Ramos (cell line): ENCODE results near the gene CDK8.

Source experiments
- in situ Hi-C: fragments of 300-500 bp; cut with MboI; formaldehyde crosslinking; loops from one replicate; pipeline ENCODE4 v1.14.3; 2022; ENCODE audit warnings: low sequenced_read_pairs; ENCODE audit not compliant: unreplicated experiment

The CDK8 gene

DNA sequence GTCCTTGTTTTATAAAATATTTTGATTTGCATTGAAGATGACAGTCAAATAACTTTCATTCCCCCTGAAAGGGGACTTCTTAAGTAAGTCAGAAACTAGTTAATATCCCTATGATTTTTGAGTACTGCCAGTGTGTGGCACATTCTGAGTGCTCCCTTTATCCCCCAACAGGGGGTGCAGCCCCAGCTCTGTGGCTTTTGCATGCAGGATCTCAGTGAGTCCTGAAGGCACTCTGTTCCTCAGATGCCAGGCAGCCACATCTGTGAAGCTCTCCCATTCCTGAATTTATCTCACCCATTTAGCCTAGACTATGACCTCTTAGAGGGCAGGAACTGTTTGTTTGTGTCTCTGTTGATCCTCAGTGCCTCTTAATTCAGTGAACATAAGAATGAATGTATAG, 123.1 kb downstream of the CDK8 start:
- in situ Hi-C loops: no loop called here

DNA sequence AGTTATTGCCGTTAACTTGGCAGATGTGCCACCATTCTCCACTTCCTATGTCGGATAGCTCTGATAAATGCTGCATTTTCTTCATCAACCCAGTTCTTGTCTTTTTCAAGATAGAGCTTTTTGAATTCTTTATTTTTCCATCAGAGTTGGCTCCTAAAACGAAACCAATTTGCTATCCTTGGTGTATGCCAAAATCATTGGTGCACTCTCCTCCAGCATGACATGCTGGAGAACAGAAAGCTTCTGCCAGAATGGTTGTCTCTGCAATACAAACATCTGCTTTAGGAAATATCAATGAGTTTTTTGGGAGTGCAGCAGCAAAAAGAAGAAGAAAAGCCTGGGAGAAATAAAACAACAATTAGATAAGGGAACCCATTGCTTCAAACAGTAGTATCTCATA, 124.2 kb downstream of the CDK8 start:
- in situ Hi-C loops: no loop called here

DNA sequence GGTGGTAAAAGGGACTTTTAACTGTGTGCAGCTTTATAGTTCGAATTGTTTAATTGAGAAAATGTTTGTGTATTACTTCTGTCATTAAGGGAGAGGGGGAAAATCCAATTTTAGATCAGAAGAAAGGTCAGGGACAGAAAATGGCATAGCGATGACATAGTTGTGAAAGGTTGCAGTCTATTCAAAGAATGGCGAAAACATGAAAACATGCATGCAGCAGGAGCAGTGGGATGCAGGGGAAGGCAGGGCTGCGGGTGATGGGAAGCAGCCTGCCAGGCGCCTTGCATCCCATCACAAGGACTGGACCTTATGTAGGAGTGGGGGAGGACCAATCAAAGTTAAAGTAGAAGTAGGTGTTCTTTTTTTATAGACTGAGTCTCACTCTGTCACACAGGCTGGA, 125.9 kb downstream of the CDK8 start:
- in situ Hi-C loops: no loop called here

DNA sequence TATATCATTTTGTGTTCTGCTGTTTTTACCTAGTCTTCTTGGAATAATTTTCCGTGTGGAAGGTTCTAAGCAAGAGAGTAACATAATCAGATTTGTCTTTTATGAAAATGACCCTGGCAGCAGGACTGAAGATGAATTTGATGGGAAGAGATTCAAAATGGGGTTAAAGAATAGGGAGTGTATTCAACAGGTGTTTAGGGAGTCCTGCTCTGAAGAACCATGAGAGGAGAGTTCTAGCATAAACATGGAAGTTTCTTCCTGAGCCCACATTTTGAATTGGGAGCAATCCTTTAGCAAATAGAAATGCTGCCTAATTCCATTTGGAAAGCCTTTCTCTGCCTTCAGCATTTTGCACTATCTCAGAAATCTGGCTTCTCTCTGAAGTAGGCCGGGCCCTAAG, 127.0 kb downstream of the CDK8 start:
- in situ Hi-C loops: no loop called here

GRCh38 chr13:26382366-26382765, 128.4 kb downstream of the CDK8 start:
- in situ Hi-C loops: no loop called here

DNA sequence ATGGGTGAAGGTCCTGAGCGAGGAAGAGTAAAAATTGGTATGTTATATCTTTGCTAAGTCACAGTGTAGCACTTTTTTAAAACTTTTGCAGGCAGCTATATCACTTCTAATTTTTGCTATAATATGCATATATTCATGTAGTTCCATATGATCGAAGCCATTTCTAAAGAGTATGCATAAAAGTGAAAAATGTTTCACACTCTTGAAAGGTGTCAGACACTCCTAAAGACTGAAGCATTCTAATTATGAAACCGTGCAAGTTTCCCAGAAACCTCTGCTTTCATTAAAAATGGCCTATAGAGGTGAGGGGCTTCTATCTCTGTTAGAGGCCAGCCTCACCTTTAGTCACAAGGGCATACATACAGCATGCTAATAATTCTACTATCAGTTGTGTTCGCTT, 128.9 kb downstream of the CDK8 start:
- in situ Hi-C loops: no loop called here

GRCh38 chr13:26384587-26384986, 130.7 kb downstream of the CDK8 start:
- in situ Hi-C loops: no loop called here

GRCh38 chr13:26386026-26386425, 132.1 kb downstream of the CDK8 start:
- in situ Hi-C loops: no loop called here

DNA sequence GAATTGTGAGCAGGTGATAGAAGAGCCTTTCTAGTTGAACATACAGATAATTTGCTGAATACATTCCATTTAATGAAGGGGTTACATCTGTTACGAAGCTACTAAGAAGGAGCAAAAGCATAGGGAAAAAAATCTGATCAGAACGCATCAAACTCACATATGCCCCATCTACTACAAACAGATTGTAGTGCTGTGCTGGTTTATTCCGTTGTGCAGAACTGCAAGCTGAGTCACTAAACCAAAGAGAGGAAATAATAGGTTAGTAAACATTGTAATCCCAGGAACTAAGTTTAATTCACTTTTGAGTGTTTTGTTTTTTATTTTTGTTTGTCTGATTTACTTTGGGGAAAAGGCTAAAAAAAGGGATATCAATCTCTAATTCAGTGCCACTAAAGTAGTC, 136.3 kb downstream of the CDK8 start:
- in situ Hi-C loops: no loop called here

- in situ Hi-C loops: no loop called here
These were observed 146.6 kb downstream of the CDK8 start for GRCh38 chr13:26400545-26400944.

DNA sequence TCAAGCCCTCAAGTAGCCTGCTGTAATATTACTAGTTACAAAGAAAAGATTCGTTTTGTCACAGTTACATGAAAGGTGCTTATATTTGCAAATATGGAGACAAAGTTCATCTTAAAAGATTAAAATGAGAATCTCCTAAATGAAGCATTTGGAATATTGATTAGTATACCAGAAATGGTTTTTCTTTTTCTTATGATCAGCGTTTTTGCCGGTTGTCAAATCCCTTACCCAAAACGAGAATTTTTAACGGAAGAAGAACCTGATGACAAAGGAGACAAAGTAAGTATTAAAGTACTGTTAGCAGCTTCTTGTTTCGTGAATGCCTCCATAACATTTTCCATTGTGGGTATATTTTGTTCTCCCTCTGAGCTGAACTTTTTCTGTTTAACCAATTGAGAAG, 147.1 kb downstream of the CDK8 start:
- in situ Hi-C loops: no loop called here

DNA sequence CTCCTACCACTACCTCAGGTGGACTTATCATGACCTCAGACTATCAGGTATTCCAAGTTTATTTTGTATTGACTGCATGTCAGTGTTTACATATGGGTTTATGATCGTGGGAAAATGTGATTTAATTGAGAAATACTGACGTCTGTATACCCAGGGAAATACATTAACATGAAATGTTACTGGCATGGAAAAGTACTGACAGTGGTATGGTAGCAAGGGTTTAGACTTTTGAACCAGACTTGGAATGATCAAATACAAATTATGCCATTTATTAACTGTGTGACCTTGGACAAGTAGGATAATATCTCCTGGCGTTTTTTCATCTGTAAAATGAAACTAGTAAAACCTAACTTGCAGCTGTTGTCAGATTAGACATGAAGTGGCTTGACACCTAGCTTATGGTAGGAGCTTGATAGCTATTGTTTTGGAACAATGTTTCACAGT, 147.7 kb downstream of the CDK8 start:
- in situ Hi-C loops: no loop called here

DNA sequence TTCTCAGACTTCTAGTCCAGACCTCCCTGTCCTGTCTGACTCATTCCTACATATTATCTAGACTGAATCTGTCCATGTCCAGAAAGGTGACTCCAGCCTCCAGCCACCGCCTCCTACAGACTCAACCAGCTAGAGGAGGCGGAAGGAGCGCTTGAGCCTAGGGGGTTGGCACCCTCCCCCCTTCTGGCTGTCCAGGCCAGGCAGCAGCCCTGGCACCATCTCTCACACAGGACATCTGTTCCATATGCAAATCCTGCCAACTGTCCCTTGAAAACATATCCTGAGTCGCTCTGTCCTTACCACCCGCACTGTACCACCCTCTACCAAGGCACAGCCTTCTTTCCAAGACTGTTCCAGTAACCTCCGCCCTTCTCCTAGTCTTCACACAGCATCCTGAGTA, 152.9 kb downstream of the CDK8 start:
- in situ Hi-C loops: no loop called here

DNA sequence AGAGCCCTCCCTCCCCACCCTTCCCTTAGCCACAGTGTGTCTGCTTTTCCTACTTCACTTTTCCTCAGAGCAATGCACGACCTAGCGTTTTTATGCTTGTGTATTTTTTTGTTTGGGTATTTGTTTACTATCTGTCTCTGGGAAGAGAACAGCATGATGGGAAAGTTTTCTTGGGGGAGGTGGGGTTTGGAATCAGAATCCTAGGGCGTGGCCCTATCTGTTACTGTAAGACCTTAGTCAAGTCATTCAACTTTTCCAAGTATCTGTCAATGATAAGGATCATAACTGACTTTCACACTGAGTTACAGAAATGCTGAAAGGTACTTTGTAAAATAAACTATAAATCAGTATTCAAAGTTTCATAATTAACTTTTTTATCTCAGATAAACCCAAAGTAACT, 157.3 kb downstream of the CDK8 start:
- in situ Hi-C loops: no loop called here

- in situ Hi-C loops: no loop called here
These were observed 158.3 kb downstream of the CDK8 start for GRCh38 chr13:26412263-26412662.

GRCh38 chr13:26412936-26413716, 159.2 kb downstream of the CDK8 start:
- in situ Hi-C loops: no loop called here

DNA sequence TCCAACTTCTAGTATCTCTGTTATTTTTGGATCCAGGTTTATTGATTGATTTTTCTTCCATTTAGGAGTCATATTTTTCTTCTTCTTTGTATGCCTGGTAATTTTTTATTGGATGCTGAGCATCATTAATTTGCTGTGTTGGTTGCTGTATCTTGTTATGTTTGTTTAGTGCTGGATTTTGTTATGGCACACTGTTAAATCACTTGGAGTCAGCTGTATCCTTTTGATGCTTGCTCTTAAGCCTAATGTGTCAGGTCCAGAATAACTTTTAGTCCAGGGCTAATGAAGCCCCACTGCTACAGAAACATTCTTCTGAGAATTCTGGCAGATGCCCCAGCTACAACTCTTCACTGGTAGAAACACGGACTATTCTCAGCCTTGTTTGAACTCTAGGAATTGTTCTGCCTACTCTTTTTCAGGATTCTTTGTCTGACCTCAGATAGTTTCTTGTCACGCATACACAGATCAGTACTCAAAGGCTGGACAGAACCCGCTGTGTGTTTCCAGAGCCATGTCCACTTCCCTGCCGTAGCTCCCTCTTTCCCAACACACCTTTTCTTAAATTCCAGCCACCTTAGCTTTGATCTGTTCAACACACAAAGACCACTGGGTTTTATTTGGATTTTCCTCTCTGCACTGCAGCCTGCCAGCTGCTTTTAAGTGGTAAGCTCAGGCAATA, 166.5 kb downstream of the CDK8 start:
- in situ Hi-C loops: no loop called here

DNA sequence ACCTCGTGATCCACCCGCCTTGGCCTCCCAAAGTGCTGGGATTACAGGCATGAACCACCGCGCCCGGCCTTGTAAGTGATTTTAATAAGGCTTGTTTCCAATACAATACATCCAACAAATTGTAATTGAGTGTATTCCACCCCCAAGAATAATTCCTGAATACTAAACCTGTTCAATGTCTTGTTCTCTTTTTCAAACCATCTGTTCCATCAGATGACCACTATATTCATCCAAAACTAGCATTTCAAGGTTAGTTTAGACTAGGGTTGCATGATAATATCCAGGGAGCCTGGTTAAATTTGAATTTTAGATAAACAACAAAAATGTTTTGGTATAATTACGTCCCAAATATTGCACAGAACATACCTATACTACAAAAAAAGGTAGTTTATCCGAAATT, 168.1 kb downstream of the CDK8 start:
- in situ Hi-C loops: no loop called here

DNA sequence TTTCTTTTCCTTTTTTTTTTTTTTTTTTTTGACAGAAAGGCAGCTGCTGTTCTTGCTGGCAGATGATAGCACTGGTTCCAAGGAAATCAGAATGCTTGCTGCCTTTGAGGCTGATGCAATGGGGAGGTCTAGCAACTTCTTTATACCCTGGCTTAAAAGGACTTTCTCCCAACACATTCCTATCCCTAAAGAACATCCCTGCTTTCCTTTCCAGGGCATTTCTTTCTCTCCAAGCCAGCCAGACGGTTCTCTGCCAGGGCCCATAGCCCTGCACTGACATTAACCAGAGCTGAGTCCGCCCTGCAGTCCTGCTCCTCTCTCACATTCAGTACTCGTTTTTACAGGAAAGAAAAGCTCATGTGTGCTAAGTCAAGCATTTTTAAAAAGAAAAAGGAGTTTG, 169.7 kb downstream of the CDK8 start:
- in situ Hi-C loops: no loop called here

DNA sequence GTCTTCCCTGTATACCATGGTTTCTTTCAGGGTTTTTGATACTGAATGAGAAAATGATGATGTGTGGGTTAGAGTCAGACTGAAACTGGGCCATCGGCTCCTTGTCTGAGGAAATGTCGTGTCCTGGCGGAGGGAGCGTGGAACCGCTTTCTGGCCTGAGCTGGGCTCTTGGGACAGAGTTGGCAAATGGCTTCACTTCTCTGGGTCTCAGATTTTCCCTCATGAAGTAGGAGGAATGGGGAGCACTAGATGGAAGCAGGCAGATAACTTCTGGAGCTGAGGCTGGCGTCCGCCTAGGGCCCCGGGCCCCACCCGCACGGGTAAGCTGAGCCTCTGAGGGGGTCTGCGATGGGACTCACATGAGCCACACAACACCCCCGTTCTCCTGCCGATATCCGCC, 170.3 kb downstream of the CDK8 start:
- in situ Hi-C loops: no loop called here

DNA sequence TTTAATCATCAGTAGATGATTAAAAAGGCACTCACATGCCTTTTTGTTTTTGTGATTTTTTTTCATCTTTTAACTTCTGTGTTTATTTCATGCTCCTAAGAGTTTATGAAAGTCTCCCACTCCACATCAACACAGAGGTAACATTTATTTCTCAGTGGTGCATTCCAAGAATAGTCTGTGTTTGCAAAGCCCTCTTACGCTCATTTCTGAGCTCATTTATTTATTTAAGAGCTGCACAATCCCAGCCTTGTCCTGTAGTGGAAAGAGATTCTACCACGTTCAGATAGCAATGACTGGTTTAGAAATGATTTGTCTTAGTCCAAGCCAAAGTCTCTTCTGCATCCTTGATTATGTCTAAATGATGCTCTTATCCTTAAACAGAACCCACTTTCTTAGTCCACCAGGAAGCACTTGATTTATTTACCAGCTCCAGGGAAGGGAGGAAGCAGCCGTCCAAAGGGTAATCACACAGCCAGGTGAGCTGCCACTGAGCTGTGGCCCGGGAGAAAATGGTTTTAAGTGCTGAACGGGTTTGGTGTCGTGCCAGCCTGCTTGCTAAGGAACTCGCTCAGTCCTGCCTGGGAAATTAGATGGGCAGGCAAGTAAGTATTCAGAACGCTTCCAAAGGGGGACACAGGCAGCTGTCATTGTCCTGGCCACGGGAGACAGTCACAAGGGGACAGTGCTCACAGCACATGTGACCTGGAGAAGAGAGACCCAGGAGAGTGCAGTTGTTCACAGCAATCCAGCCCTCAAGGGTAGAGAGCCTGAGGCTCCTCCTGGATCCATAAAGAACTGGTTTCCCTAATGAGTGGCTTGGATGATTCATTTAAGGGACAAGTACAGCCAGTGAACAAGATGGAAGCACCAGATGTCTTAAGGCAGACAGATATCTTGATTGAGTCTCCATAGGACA, 171.8 kb downstream of the CDK8 start:
- in situ Hi-C loops: no loop called here
